GM23338 (cell line): Measurements from ENCODE around the gene LIMCH1.

Source experiments
- CREB1 ChIP-seq: fragments of 250-450 bp; sonication (Bioruptor Pico); IDR thresholded peaks from 2 replicates; pipeline ENCODE4 v1.5.0; 2020; ENCODE audit warnings: low read depth, mild to moderate bottlenecking, moderate library complexity
- EZH2 ChIP-seq: fragments of 200-600 bp; sonication (generic); IDR thresholded peaks from one replicate; pipeline ENCODE4 v1.8.0; 2017; ENCODE audit warnings: antibody characterized with exemption, mild to moderate bottlenecking, low read depth; ENCODE audit not compliant: unreplicated experiment
- EZH2phosphoT487 ChIP-seq: fragments of 200-600 bp; sonication (generic); IDR thresholded peaks from one replicate; pipeline ENCODE4 v1.8.1; 2018; ENCODE audit warnings: antibody characterized with exemption; ENCODE audit not compliant: unreplicated experiment
- JUNB ChIP-seq: IDR thresholded peaks from one replicate; pipeline ENCODE4 v1.6.1; 2016; ENCODE audit warnings: antibody characterized with exemption; ENCODE audit not compliant: unreplicated experiment
- POLR2AphosphoS5 ChIP-seq: IDR thresholded peaks from 2 replicates; pipeline ENCODE4 v1.6.1; 2016; ENCODE audit warnings: antibody characterized with exemption, low read depth
- TF ChIP-seq, protein P1 (sequence below), 2 experiments: fragments of 200-600 bp in 1 of 2; sonication (generic) in 1 of 2; conservative IDR thresholded peaks; 2 replicates each; pipeline versions ENCODE4 v1.5.1 to v1.6.1; 2016 to 2017; ENCODE audit warnings: antibody characterized with exemption in 2 of 2, low read depth in 2 of 2, mild to moderate bottlenecking in 2 of 2, moderate library complexity in 1 of 2
- TF ChIP-seq, protein P2 (sequence below): IDR thresholded peaks from one replicate; pipeline ENCODE4 v1.6.1; 2018; ENCODE audit warnings: antibody characterized with exemption; ENCODE audit not compliant: unreplicated experiment

DNA sequence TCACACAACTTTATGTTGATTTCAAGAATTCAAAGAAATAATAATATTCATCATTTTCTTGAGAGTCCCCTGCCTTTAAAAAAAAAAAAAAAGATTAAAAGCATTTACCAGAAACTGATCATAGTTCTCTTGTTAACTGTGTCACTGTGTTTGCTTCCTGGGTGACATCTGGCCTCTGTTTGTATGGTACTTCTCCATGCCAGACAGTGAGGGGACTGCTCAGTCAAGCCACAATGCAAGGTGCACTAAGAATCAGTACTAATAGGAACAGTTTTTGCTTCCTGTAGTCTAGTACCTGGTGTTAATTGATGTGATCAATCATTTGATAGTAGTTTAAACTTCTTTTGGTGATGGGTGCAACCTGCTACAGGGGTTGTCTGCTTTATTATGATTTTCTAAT is 133.0 kb downstream of the LIMCH1 start:
- TF ChIP-seq, protein P1, sequence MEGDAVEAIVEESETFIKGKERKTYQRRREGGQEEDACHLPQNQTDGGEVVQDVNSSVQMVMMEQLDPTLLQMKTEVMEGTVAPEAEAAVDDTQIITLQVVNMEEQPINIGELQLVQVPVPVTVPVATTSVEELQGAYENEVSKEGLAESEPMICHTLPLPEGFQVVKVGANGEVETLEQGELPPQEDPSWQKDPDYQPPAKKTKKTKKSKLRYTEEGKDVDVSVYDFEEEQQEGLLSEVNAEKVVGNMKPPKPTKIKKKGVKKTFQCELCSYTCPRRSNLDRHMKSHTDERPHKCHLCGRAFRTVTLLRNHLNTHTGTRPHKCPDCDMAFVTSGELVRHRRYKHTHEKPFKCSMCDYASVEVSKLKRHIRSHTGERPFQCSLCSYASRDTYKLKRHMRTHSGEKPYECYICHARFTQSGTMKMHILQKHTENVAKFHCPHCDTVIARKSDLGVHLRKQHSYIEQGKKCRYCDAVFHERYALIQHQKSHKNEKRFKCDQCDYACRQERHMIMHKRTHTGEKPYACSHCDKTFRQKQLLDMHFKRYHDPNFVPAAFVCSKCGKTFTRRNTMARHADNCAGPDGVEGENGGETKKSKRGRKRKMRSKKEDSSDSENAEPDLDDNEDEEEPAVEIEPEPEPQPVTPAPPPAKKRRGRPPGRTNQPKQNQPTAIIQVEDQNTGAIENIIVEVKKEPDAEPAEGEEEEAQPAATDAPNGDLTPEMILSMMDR (conservative IDR thresholded peaks at IDR 0.05; ENCODE audit: low read depth in 2 of 2) = no peak
- no peak for TF ChIP-seq CREB1 (CRISPR knock-in tag)
- TF ChIP-seq JUNB = no peak
- no peak for TF ChIP-seq EZH2phosphoT487
- no peak for TF ChIP-seq EZH2
- TF ChIP-seq POLR2AphosphoS5 = no peak
- TF ChIP-seq, protein P2, sequence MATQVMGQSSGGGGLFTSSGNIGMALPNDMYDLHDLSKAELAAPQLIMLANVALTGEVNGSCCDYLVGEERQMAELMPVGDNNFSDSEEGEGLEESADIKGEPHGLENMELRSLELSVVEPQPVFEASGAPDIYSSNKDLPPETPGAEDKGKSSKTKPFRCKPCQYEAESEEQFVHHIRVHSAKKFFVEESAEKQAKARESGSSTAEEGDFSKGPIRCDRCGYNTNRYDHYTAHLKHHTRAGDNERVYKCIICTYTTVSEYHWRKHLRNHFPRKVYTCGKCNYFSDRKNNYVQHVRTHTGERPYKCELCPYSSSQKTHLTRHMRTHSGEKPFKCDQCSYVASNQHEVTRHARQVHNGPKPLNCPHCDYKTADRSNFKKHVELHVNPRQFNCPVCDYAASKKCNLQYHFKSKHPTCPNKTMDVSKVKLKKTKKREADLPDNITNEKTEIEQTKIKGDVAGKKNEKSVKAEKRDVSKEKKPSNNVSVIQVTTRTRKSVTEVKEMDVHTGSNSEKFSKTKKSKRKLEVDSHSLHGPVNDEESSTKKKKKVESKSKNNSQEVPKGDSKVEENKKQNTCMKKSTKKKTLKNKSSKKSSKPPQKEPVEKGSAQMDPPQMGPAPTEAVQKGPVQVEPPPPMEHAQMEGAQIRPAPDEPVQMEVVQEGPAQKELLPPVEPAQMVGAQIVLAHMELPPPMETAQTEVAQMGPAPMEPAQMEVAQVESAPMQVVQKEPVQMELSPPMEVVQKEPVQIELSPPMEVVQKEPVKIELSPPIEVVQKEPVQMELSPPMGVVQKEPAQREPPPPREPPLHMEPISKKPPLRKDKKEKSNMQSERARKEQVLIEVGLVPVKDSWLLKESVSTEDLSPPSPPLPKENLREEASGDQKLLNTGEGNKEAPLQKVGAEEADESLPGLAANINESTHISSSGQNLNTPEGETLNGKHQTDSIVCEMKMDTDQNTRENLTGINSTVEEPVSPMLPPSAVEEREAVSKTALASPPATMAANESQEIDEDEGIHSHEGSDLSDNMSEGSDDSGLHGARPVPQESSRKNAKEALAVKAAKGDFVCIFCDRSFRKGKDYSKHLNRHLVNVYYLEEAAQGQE = no peak
